Measurements from ENCODE around the gene FAM83G.

The FAM83G gene

DNA sequence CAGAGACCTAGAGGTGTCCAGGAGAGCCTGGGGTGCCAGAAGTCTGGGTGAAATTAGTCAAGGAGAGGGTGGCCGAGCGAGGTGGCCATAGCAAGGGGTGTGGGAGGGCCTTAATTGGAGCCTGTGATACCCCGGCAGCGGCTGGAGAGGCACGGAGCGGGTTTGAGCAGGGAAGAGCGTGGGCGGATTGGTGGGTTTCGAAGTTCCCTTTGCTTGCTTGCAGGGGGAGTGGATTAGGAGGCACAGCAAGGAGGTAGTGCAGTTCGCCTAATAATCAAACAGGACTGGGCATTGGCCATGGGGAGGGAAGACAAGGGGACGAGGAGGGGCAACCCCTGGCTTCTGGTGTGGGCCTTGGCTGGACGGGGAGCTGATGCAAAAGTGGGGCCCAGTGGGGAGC is 5.4 kb upstream of the FAM83G start:
- DNase-seq = no peak

DNA sequence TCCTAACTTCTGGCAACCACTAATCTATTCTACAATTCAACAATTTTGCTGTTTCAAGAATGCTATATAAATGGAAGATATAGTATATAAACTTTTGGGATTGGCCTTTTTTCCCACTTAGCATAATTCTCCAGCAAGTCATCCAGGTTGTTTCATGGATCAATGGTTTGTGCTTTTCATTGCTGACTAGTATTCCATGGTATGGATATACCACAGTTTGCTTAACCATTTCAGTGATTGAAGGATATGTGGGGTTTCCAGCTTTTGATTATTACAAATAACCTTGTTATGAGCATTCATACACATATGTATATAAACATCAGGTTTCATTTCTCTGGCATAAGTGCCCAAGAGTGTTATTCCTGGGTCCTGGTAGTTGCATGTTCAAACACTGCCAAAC is 2.1 kb upstream of the FAM83G start:
- no peak for DNase-seq

DNA sequence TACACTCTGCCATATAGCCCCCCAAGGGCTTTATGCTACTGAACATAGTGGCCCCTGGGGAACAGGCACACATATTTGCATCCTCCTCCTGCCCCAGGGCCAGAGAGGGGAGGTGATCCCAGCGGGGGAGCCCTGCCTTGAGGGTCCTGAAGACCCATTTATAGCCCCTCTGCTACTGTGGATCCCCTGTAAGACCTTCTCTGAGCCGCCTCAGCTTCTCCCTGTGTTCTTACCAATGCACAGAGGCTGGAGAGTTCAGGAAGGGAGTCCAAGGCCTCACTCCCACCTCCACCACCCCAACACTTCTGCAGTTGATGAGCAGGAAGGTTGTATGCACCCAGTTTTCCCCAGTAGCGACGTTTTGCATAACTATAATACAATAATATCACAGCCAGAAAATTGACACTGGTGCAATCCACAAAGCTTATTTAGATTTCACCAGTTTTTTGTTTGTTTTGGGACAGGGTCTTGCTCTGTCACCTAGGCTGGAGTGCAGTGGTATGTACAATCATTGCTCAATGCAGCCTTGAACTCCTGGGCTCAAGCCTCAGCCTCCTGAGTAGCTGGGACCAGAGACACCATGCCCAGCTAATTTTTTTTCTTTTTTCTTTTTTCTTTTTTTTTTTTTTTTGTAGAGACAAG is 1.3 kb upstream of the FAM83G start:
- DNase-seq = no peak

DNA sequence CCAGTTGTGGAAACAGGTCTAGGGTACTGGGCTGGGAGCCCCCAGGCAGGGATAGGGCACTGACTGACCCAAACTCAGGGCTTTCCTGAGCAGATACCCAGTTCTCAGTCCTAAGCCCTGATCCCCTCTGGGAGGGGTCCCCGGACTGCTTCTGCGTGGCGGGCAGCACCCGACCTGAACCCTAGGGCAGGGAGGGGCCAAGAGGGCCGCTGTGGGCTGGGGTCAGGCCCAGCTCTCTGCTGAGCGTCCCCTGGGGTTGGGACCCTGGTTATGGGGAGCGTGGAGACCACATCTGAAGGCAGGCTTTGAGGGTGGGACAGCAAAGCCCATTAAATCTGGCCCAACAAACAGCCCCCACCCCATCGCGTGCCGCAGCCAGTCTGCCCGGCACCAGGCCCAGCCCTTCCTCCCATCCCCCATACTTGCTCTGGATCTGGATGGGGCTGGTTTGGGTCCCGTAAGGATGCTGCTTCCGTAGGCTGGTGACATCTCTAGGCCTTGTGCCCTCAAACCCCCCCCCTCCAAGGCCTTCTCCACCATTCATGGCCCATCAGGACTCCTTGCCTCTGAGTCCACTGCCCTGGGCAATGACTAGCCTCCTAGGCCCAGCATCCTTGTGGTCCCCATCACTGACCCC is 691 bp upstream of the FAM83G start:
- no peak for DNase-seq

DNA sequence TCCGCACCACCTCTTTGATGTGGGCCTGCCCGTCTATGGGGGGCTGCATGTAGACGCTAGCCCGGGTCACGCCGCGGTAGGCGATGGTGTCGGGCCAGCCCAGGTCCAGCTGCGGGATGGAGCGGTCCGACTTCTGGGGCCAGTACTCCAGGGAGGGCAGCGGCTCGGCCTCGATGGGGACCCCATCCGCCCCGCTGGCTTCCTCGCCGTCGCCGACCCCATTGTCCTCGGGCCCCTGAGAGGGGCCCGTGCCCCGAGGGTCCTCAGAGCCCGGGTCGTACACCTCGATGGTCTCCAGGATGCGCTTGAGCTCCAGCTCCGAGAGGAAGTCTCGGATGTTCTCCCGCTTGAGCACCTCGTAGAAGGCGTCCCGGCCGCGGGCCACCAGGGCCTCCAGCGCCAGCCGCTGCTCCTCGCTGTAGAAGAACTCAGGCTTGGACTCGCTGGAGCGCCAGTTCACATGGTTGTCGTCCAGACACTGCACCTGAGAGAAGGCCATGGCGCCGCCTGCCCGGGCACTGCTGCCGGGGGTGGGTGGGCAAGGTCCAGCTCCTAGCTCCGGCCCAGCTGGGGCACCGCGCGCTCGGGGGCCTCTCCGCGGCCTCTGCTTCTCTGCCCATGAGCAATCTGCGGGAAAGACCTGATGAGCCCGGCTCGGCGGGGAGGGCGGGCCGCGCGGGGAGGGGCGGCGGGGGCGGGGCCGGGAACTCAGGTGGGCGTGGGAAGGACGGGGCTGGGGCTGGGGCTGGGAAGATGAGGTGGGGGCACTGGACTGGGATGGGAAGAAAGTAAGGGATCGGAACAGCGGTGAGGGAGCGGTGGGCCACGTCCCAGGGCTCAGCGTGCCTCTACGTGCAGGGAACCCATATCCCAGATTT is 782 bp downstream of the FAM83G start:
- no peak for DNase-seq

DNA sequence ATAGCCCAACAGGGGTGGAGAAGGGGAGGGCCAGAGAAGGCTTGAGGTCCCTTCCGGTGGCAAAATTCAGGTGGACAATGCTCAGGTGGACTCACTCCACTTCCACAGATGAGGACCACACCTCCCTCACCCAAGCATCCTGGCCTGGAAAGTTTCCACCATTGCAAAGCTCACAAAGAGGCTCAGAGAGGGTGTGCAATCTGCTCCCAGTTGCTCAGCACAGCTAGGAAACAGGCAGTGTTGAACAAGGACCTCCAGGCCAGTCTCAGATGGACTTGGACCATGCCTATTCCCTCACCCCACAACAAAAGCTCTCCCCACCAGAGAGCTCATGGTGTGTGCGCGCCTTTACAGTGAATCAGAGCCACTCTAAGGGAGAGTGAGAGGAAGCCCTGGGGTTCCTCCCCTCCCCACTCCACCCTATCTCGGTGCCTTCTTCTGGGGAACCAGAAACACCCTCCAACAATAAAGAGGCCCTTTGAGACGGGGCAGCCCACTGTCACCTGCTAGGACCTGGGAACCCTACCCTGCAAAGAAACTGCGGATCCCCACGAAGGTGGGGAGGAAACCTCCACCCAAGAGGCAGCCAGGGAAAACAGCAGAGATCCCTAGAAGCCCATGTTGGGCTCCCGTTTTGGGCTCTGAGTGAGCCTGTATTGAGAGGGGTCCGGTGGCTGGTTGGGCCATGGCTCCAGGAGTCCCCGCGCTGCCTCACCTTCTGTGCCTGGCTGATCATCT is 1.6 kb downstream of the FAM83G start:
- no peak for DNase-seq

DNA sequence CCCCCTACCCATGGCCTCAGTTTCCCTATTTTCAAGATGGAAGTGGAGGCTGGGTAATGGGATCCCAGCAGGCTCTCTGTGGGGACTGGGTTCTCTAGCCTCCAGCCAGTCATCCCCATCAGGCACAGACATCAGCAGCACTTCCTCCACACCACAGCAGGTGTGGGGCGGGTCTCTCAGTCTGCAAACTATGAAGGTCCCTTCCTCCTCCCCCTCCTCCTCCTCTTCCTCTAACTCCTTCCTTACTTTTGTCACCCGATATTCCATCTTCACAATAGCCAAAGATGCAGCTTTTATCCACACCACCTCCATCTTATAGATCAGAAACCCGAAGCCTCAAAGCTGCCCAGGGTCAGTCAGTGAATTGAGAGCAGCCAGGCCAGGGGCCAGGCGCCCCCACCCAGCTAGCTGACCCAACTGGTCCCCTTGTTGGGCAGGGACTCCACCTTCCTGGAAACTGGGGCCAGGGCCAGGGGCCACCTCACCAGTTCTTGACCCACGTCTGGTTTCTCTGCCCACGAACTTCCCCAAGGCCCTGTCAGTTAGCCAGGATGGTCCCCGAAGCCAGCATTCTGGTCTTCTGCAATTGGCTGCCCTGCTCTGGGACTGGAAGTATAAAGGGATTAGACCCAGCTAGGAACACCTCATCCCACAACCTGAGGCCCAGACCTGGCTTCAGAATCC is 2.5 kb downstream of the FAM83G start:
- no peak for DNase-seq

DNA sequence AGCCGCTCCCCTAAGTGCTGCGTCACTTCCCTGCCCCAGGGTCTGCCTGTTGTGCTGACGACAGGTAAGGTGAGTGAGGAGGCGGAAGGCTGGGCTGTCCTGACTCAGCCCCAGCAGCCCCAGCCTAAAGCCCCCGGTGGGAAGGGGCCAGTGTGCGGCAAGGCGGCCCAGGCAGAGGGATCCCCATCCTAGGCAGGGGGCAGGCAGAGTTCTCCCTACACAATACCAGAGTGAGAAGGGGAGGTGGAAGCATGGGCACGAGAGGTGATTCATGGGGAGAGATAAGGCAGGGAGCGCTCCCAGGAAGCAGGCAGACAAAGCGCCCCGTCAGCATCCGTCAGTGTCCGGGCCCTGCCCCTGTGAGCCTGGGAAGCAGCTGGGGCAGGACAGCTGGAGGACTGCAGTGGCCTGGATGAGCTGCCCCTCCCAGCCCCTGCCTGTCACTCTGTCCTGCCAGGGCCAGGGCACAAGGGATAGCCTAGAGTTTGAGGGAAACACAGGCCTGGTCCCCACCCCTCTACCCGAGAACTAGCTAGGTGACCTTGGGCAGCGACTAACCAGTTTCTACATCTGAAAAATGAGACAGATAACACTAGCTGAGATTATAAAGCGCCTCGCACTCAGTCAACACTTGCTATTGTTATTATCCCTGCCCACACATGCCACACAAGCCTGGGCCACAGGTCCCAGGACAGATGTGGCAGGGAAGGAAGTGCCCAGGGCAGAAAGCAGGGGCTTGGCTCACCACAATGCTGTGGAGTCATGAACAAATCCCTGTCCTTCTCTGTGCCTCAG is 3.8 kb downstream of the FAM83G start:
- DNase-seq = no peak

DNA sequence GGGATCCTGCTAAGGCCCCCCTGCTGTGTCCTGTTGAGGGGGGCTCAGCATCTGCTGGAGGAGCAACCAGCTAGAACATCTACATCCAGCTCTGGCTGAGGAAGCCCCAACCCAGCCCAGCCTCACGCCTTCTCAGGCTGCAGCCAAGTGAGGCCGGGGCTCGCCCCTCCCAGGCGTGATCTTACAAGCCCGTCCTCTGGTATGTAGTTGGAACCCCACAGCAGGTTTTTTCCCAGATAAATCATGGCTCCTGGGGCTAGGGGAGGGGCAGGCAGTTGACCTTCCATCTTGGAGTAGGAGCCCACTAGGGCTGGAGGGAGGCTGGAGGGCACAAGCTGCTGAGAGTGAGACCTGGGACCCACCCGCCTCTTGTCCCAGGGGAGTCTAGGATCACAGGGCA is 4.7 kb downstream of the FAM83G start:
- no peak for DNase-seq

DNA sequence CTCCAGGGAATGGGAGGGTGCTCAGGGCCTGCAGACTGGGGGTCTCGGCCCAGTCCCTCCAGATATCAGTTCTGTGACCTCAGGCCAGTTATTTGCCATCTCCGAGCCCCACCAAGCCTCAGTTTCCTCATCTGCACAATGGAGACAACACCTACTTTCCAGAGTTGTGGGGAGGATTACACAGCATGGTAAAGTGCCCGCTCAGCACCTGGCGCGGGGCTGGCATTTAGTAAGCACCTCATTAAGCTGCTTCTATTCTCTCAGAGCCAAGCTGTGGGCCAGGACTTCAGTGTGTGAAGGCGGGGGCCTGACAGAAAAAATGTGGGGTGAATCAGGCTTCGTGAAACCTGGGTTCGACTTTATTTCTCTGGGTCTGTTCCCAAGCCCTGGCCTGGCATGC is 5.2 kb downstream of the FAM83G start:
- no peak for DNase-seq

DNA sequence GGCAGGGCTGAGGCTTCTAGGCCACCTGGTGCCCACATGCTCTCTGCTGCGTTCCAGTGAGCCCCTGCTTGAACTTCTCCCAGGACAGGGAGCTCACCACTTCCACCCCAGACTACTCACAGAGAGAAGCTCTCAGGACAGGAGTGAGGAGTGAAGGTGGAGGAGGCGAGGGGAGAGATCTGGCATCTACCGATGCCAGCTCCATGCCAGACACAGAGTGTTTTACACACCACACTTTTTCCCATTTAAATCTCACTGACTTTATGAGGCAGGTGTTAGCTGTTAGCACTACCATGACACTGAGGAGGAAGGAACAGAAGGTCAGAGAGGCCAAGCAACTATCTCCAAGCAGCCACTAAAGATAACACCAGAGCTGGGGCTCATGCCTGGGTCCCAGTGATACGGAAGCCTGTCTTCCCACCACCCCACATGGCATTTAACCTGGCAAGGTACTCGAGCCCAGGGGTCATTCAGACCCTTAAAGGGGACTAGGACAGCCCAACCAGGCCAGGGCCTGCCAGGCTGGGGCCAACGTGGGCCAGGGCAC is 6.8 kb downstream of the FAM83G start:
- no peak for DNase-seq

DNA sequence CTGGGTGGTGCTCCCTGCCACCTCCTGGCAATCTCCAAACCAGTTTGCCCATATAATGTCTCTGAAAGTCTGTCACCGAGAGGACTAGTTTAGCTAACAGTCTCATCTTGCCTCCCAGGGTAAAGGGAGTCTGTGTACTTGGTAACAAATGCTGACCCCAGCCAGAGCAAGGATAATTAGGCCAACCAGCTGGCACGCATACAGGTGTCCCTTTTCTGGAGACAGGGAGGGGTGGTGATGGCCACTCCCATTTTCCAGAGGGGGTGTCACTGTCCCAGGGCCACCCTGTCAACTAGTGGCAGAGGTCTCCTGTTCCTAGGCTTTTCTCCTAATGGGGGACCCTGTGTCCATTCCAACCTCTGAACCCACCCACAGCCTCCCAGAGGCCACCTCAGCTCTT is 8.1 kb downstream of the FAM83G start:
- DNase-seq = no peak

DNA sequence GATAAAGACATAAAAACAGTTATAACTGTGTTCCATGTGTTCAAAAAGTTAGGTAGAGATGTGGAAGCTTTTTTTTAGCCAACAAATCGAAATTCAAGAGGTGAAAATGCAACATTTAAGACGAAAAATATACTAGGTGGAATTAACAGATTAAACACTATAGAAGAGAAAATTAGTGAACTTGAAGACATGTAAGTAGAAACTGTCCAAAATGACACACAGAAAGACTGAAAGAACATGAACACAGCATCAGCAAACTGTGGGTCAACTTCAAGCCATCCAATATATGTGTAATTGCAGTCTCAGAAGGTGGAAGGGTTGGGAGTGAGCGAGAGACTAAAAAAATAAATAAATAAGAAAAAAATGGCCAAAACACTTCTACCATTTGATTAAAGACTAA is 9.3 kb downstream of the FAM83G start:
- DNase-seq = no peak

DNA sequence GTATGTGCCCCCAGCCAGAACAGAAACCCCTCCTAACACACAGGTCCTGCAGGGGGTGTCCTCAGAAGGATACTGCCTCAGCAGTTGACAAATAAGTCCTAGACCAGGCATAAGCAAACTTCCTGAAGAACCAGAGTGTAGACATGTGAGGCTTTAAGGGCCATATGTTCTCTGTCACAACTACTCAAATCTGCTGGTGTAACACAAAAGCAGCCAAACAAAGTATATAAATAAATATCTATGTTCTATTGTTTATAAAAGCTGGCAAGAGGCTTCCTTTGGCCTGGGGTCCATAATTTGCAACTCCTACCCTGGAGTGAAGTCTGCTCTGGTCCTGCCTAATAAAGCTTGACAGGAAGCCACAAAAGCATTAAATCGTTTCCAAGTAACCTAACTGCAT is 9.9 kb downstream of the FAM83G start:
- no peak for DNase-seq

DNA sequence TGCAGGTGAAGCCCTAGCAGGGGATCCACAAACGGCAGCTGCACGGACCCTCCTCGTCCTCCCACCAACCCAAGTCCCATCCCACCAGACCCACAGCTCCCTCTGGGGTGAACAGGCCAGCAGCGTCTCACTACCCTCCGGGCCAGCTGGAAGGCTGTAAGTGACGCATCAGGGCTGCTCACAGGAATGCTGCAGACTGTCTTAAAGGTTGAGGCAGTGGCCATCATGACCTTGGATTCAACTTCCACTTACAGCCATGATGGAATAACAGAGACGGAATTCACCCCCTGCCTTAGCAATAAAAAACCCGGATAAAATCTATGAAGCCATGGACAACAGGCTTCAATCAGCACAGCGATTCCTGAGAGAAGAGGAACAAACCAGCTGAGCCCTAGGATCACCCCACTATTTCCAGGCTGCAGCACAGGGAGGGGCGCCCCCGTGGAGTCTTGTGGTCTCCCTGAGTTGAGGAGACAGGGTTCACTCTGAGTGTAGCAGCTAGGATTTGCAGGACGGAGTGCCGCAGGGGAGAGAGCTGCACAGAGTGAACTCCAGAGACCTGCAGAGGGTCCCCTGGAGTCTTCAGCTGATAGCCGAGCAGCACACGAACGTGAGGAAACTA is 10.5 kb downstream of the FAM83G start:
- DNase-seq = no peak

DNA sequence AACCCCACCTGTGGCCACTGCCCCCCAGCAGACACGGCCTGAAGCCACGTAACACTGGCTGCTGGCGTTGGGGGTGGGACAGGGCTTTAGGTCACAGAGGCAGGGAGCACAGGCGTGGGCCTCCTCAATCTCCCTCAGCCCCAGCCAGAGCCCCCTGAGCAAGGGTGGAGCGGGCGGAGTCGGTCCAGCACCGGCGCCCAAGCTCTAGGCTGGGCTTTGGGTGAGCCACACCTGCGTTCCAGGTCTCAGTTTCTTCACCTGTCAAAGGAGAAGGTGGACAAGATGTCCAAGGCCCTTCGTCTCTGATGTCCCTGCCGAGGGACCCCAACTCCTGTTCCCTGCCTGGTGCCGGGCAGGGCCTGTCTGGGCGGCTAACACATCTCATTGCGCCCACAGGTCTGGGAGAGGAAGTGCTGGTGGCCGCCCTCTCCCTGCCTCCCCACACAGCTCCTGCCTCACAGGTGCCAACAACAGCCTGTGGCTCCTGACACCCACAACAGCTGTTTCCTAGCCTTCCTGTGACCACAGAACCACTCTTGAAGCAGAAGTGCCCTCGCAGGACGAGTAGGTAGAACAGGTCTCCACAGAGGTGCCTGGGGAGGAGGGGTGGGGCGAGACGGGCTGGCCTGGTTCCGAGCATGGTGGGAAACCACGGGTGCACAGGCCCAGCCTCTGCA is 12.0 kb downstream of the FAM83G start:
- DNase-seq = no peak

DNA sequence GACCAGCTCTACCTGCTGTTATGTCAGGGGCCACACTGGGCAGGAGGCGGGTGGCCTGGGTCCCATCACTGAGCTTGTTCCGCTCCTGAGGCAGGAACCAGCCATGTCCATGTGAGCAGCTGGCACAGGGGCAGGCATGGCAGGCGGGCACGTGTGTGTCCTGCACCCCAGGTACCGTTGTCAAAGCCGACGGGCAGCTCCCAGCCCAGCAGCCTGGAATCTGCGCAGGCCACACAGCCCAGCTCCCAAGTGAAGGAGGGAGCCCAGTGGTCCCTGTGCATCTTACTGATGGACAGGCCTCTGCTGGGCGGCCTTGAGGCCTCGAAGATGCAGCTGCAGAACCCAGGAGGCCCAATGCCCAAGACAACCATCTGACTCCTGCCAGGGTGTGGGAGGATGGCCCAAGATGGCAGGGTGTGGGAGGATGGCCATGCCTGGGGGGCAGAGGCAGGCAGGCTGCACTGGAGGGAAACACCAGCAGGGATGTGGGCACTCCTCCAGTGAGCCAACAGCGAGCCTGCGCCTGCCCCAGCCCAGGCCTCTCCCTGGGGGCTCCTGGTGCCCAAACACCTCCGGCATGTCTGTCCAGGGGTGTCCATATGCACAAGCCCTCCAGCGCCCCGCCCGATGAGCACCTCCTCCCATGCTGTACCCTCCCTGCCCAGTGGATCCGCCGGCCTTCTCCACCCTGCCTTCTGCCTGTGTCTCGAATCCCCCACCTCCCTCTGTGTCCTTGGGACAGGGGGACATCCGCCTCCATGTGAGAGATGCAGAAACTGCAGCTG is 12.8 kb downstream of the FAM83G start:
- DNase-seq = no peak

DNA sequence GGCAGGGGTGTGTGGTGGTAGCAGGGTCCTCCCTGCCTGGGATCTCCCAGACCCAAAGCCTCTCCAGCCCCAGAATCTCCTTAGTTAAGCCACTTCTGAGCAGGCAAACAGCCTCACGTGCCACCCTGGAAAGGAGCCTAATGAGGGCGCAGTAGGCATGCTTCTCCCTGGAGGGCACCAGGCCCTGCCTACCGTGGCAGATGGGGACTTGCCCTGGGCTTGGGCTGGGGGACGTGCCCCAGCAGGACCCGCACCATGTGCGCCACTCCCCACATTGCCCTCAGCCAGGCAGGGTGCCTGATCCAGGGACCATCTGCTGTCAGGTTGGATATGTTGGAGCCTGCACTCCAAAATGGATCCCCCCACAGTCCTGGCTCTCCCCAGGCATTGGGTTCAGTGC is 14.2 kb downstream of the FAM83G start:
- DNase-seq = no peak

DNA sequence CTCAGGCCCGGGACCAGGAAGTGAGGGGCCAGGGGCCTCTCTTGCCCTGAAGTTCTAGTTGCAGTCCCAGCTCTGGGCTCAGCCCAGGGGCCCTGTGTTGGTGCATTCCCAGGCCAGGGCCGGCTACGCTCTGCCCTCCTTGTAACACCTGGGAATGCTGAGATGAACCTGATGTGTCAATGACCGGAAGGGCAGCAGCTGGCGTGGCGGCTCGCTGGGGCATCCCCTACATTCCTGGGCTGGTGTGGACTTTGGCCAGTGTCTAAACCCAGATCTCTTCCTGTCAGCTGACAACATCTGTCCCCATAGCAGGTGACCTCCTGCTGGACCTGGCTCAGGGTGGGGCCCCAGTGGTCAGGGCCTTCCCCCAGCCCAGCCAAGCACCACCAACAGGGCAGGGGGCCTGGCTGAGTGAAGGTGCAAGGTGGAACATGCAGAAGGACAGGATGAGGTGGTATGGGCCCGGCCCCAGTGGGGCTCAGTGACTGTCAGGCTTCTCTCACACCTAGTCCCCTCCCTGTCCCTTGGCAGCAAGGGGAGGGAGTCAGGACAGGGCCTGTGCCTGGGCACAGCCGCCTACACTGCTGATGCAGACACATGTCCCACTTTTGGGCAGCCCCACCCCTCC is 15.9 kb downstream of the FAM83G start:
- DNase-seq = no peak

Data from amniotic stem cell (primary cell).